ACC112 (cell line): Measurements from ENCODE around the gene THAP10.

Experiments used
- H2AFZ ChIP-seq: fragments of 200-600 bp; sonication (generic); one replicate; pipeline ENCODE4 v1.6.0; 2017; ENCODE audit warnings: antibody characterized with exemption, low read length; ENCODE audit not compliant: unreplicated experiment
- H3K27ac ChIP-seq: fragments of 200-600 bp; sonication (generic); 2 replicates; pipeline ENCODE4 v1.5.1; 2014; ENCODE audit warnings: low read depth, mild to moderate bottlenecking, antibody characterized with exemption, low read length, moderate library complexity
- H3K27me3 ChIP-seq: fragments of 200-600 bp; sonication (generic); 2 replicates; pipeline ENCODE4 v1.6.1; 2014; ENCODE audit warnings: mild to moderate bottlenecking, antibody characterized with exemption, low read length, moderate library complexity, mixed read lengths; ENCODE audit not compliant: insufficient read depth
- H3K36me3 ChIP-seq: fragments of 200-600 bp; sonication (generic); 2 replicates; pipeline ENCODE4 v1.6.1; 2016; ENCODE audit warnings: mild to moderate bottlenecking, antibody characterized with exemption, low read length, moderate library complexity, mixed read lengths; ENCODE audit not compliant: insufficient read depth
- H3K4me1 ChIP-seq: fragments of 200-600 bp; sonication (generic); one replicate; pipeline ENCODE4 v1.6.1; 2016; ENCODE audit warnings: low read length, mixed read lengths; ENCODE audit not compliant: insufficient read depth, unreplicated experiment, control insufficient read depth
- H3K4me3 ChIP-seq: fragments of 200-600 bp; sonication (generic); 2 replicates; pipeline ENCODE4 v1.5.1; 2014; ENCODE audit warnings: mild to moderate bottlenecking, low read depth, low read length
- H3K79me2 ChIP-seq: fragments of 200-600 bp; sonication (generic); one replicate; pipeline ENCODE4 v1.6.0; 2016; ENCODE audit warnings: low read length; ENCODE audit not compliant: control insufficient read depth, unreplicated experiment, insufficient read depth

Gene THAP10

GRCh38 chr15:70917955-70918354 lies 25.7 kb upstream of the THAP10 start:
- no peaks in the 10 kb centered on the region for H3K79me2 ChIP-seq

GRCh38 chr15:70916531-70916930 lies 24.3 kb upstream of the THAP10 start:
- H3K27me3 ChIP-seq: no peaks in the 10 kb centered on the region
- H3K4me1 ChIP-seq: peaks cover 17% of the 10 kb centered on the region
- no peak overlapping the region for H3K4me3 ChIP-seq
- H3K36me3 ChIP-seq: no peaks in the 10 kb centered on the region
- no peak overlapping the region for H3K27ac ChIP-seq
- no peak overlapping the region for H2AFZ ChIP-seq
- H3K79me2 ChIP-seq: no peaks in the 10 kb centered on the region

More at GRCh38 chr15:70917955-70918354, 25.7 kb upstream of the THAP10 start:
- H3K4me1 ChIP-seq: peaks cover 19% of the 10 kb centered on the region
- H3K27ac ChIP-seq: no peak overlapping the region
- H3K27me3 ChIP-seq: no peaks in the 10 kb centered on the region
- H2AFZ ChIP-seq: no peak overlapping the region
- no peaks in the 10 kb centered on the region for H3K36me3 ChIP-seq
- no peak overlapping the region for H3K4me3 ChIP-seq

GRCh38 chr15:70912187-70912586 lies 20.0 kb upstream of the THAP10 start:
- peaks cover 16% of the 10 kb centered on the region for H3K36me3 ChIP-seq

GRCh38 chr15:70910958-70911357 lies 18.7 kb upstream of the THAP10 start:
- no peak overlapping the region for H3K4me3 ChIP-seq
- H3K36me3 ChIP-seq: peaks cover 21% of the 10 kb centered on the region
- peaks cover 3% of the 10 kb centered on the region for H3K4me1 ChIP-seq
- no peak overlapping the region for H2AFZ ChIP-seq
- H3K79me2 ChIP-seq: no peaks in the 10 kb centered on the region
- no peak overlapping the region for H3K27ac ChIP-seq
- H3K27me3 ChIP-seq: no peaks in the 10 kb centered on the region

More at GRCh38 chr15:70912187-70912586, 20.0 kb upstream of the THAP10 start:
- no peak overlapping the region for H3K4me3 ChIP-seq
- no peaks in the 10 kb centered on the region for H3K79me2 ChIP-seq
- no peaks in the 10 kb centered on the region for H3K27me3 ChIP-seq
- H2AFZ ChIP-seq: no peak overlapping the region
- peaks cover 3% of the 10 kb centered on the region for H3K4me1 ChIP-seq
- H3K27ac ChIP-seq: no peak overlapping the region

- Histone ChIP-seq H3K79me2 (no peaks in the 10 kb centered on the region), H3K4me1 (peaks cover under 1% of the 10 kb centered on the region), H3K27me3 (no peaks in the 10 kb centered on the region), H3K27ac (no peak overlapping the region), H2AFZ (no peak overlapping the region), H3K36me3 (peaks cover 29% of the 10 kb centered on the region), H3K4me3 (no peak overlapping the region)
Measured at GRCh38 chr15:70907784-70908471, 15.7 kb upstream of the THAP10 start.

GRCh38 chr15:70906842-70907241 lies 14.6 kb upstream of the THAP10 start:
- Histone ChIP-seq H3K79me2 (no peaks in the 10 kb centered on the region), H2AFZ (no peak overlapping the region), H3K27ac (peak overlapping the region; percentile 24; the same call in 1 of the 2 replicates), H3K36me3 (peaks cover 29% of the 10 kb centered on the region), H3K27me3 (no peaks in the 10 kb centered on the region), H3K4me3 (no peak overlapping the region), H3K4me1 (peaks cover 11% of the 10 kb centered on the region)

- H2AFZ ChIP-seq: peak overlapping the region; percentile 78
Measured at GRCh38 chr15:70902107-70902506, 9.9 kb upstream of the THAP10 start.

GRCh38 chr15:70892912-70893560 lies 803 bp upstream of the THAP10 start:
- Histone ChIP-seq H2AFZ (peak overlapping the region; percentile 93), H3K36me3 (no peaks in the 10 kb centered on the region; the same call in 1 of the 2 replicates), H3K4me3 (peak overlapping the region; percentile 90), H3K79me2 (peaks cover 28% of the 10 kb centered on the region), H3K27me3 (no peaks in the 10 kb centered on the region), H3K27ac (peak overlapping the region; percentile 93), H3K4me1 (peaks cover 23% of the 10 kb centered on the region)

More at GRCh38 chr15:70902107-70902506, 9.9 kb upstream of the THAP10 start:
- Histone ChIP-seq H3K79me2 (no peaks in the 10 kb centered on the region), H3K27ac (peak overlapping the region; percentile 67), H3K4me1 (peaks cover 18% of the 10 kb centered on the region), H3K27me3 (no peaks in the 10 kb centered on the region), H3K36me3 (peaks cover 12% of the 10 kb centered on the region), H3K4me3 (peak overlapping the region; percentile 13; the same call in 1 of the 2 replicates)

- Histone ChIP-seq H3K79me2 (no peaks in the 10 kb centered on the region), H3K27me3 (no peaks in the 10 kb centered on the region), H3K36me3 (no peaks in the 10 kb centered on the region), H3K27ac (no peak overlapping the region), H3K4me1 (peaks cover 28% of the 10 kb centered on the region), H2AFZ (no peak overlapping the region), H3K4me3 (no peak overlapping the region)
Measured at GRCh38 chr15:70882361-70882760, 9.9 kb downstream of the THAP10 start.

GRCh38 chr15:70880781-70881180 lies 11.5 kb downstream of the THAP10 start:
- Histone ChIP-seq H3K4me3 (no peak overlapping the region), H3K27ac (no peak overlapping the region; the same call in 1 of the 2 replicates), H3K36me3 (no peaks in the 10 kb centered on the region), H2AFZ (no peak overlapping the region), H3K79me2 (no peaks in the 10 kb centered on the region), H3K27me3 (no peaks in the 10 kb centered on the region), H3K4me1 (peaks cover 28% of the 10 kb centered on the region)

GRCh38 chr15:70879401-70879800 lies 12.8 kb downstream of the THAP10 start:
- no peak overlapping the region for H2AFZ ChIP-seq

More at GRCh38 chr15:70879401-70879800, 12.8 kb downstream of the THAP10 start:
- Histone ChIP-seq H3K36me3 (no peaks in the 10 kb centered on the region), H3K27me3 (no peaks in the 10 kb centered on the region), H3K79me2 (no peaks in the 10 kb centered on the region), H3K4me1 (peaks cover 33% of the 10 kb centered on the region), H3K27ac (peak overlapping the region; percentile 53), H3K4me3 (0 out of 2 replicates have a peak overlapping the region, but pooled peaks have one; percentile 6)
